GM19372 (cell line): ENCODE measurements around the gene SLC12A7.

Source experiments
- ATAC-seq: cut with Tn5 transposase; IDR thresholded peaks from one replicate; pipeline ENCODE4 v1.9.1; 2021; ENCODE audit warnings: mild to moderate bottlenecking, low read depth, moderate library complexity; ENCODE audit not compliant: unreplicated experiment

Gene SLC12A7

GRCh38 chr5:1056611-1057484 is 55.0 kb downstream of the SLC12A7 start:
- no peak for ATAC-seq

- ATAC-seq: no peak
These were observed 55.8 kb downstream of the SLC12A7 start for GRCh38 chr5:1055896-1056610.

GRCh38 chr5:1054799-1055775 is 56.8 kb downstream of the SLC12A7 start:
- ATAC-seq: no peak

GRCh38 chr5:1054018-1054798 is 57.7 kb downstream of the SLC12A7 start:
- ATAC-seq: no peak

GRCh38 chr5:1053391-1054017 is 58.4 kb downstream of the SLC12A7 start:
- ATAC-seq: no peak

GRCh38 chr5:1052641-1053390 is 59.0 kb downstream of the SLC12A7 start:
- ATAC-seq: no peak

- ATAC-seq: no peak
These were observed 59.8 kb downstream of the SLC12A7 start for GRCh38 chr5:1052076-1052475.

GRCh38 chr5:1051366-1051720 is 60.5 kb downstream of the SLC12A7 start:
- no peak for ATAC-seq

GRCh38 chr5:1050423-1051365 is 61.2 kb downstream of the SLC12A7 start:
- ATAC-seq: no peak

GRCh38 chr5:1048861-1049838 is 62.7 kb downstream of the SLC12A7 start:
- no peak for ATAC-seq

- ATAC-seq: no peak
These were observed 63.6 kb downstream of the SLC12A7 start for GRCh38 chr5:1048162-1048721.

- no peak for ATAC-seq
These were observed 64.4 kb downstream of the SLC12A7 start for GRCh38 chr5:1047332-1047965.

- ATAC-seq: no peak
These were observed 65.8 kb downstream of the SLC12A7 start for GRCh38 chr5:1045960-1046560.

GRCh38 chr5:1044117-1044516 is 67.7 kb downstream of the SLC12A7 start:
- no peak for ATAC-seq

GRCh38 chr5:1043327-1043726 is 68.5 kb downstream of the SLC12A7 start:
- ATAC-seq: no peak
